ENCODE results near the gene ALAS1.

Gene ALAS1
- long read RNA-seq, transcript ALAS1-201 (11 exons, 2,212 nt): minor isoform, 61 of 715 reads
- long read RNA-seq, transcript ALAS1-204 (11 exons, 2,125 nt): major isoform, 536 of 715 reads
- long read RNA-seq, transcript ALAS1-202 (12 exons, 2,430 nt): minor isoform, 9 of 715 reads
- long read RNA-seq, transcript ALAS1-205 (12 exons, 2,356 nt): minor isoform, 70 of 715 reads
- long read RNA-seq, partial matches to known transcripts: 13 of 715 reads
- long read RNA-seq, other reads (novel, unspliced or antisense): 26 of 715 reads

DNA sequence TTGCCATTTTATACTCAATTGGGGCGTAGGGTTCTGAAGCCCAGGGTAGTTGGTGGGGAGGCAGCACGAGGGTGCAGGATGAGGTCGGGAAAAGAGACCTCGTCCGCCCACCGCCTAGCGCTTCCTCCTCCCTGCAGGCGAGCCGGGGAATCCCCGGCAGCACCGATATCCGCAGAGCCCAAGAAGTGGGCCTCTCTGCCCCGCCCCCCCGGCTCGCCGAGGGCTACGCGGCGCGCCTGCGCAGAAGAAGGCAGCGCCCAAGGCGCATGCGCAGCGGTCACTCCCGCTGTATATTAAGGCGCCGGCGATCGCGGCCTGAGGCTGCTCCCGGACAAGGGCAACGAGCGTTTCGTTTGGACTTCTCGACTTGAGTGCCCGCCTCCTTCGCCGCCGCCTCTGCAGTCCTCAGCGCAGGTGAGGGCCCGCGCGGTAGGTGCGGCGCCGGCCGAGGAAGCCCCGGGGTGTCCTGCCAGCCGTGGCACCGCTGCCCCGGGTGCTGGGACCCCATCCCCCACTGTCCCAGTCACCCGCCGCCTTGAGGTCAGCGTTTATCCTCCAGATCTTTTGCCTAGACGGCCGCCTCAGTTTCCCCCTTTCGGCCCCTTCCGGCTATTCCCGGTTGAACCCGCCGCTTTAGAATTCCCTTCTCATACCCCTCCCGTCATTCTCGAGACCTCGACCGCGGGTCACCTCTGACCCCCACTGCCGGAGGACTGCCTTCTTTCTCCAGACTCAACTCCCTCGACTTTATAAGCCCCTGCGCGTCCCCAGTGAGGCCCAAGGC, at the start of gene ALAS1:
Gene ALAS1, plus strand, starts transcription at position 319 of the 784 bp plus-strand sequence. CDS start 1,082 bp downstream, outside the sequence.
- peak; percentile 89 to 91 for DNase-seq (ENCODE audit: low read depth in 1 of 2, low spot score in 1 of 2)
- Histone ChIP-seq H3K27ac (replicated peaks) (peak within 1 kb of the TSS; percentile 88), H3K4me3 (replicated peaks; ENCODE audit: insufficient read depth, low read length) (peak within 1 kb of the TSS; percentile 86), H3K27me3 (ENCODE audit: insufficient read depth, poor library complexity, severe bottlenecking) (no peaks in the 10 kb centered on the region)
- TF ChIP-seq SPI1 (IDR thresholded peaks at IDR 0.05; ENCODE audit: borderline replicate concordance, low read depth): peak; percentile 29; the same call in 1 of the 2 replicates
- no peak for TF ChIP-seq GABPA (IDR thresholded peaks at IDR 0.05; ENCODE audit: low read depth)
- TF ChIP-seq POLR2AphosphoS5 (IDR thresholded peaks at IDR 0.05; ENCODE audit: low read depth): peak; percentile 53; the same call in 1 of the 2 replicates
- TF ChIP-seq, protein P1, sequence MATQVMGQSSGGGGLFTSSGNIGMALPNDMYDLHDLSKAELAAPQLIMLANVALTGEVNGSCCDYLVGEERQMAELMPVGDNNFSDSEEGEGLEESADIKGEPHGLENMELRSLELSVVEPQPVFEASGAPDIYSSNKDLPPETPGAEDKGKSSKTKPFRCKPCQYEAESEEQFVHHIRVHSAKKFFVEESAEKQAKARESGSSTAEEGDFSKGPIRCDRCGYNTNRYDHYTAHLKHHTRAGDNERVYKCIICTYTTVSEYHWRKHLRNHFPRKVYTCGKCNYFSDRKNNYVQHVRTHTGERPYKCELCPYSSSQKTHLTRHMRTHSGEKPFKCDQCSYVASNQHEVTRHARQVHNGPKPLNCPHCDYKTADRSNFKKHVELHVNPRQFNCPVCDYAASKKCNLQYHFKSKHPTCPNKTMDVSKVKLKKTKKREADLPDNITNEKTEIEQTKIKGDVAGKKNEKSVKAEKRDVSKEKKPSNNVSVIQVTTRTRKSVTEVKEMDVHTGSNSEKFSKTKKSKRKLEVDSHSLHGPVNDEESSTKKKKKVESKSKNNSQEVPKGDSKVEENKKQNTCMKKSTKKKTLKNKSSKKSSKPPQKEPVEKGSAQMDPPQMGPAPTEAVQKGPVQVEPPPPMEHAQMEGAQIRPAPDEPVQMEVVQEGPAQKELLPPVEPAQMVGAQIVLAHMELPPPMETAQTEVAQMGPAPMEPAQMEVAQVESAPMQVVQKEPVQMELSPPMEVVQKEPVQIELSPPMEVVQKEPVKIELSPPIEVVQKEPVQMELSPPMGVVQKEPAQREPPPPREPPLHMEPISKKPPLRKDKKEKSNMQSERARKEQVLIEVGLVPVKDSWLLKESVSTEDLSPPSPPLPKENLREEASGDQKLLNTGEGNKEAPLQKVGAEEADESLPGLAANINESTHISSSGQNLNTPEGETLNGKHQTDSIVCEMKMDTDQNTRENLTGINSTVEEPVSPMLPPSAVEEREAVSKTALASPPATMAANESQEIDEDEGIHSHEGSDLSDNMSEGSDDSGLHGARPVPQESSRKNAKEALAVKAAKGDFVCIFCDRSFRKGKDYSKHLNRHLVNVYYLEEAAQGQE (IDR thresholded peaks at IDR 0.05; ENCODE audit: insufficient replicate concordance, low read depth): peak; percentile 38
- TF ChIP-seq, protein P2, sequence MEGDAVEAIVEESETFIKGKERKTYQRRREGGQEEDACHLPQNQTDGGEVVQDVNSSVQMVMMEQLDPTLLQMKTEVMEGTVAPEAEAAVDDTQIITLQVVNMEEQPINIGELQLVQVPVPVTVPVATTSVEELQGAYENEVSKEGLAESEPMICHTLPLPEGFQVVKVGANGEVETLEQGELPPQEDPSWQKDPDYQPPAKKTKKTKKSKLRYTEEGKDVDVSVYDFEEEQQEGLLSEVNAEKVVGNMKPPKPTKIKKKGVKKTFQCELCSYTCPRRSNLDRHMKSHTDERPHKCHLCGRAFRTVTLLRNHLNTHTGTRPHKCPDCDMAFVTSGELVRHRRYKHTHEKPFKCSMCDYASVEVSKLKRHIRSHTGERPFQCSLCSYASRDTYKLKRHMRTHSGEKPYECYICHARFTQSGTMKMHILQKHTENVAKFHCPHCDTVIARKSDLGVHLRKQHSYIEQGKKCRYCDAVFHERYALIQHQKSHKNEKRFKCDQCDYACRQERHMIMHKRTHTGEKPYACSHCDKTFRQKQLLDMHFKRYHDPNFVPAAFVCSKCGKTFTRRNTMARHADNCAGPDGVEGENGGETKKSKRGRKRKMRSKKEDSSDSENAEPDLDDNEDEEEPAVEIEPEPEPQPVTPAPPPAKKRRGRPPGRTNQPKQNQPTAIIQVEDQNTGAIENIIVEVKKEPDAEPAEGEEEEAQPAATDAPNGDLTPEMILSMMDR (IDR thresholded peaks at IDR 0.05; ENCODE audit: insufficient read depth, low read length): no peak

DNA sequence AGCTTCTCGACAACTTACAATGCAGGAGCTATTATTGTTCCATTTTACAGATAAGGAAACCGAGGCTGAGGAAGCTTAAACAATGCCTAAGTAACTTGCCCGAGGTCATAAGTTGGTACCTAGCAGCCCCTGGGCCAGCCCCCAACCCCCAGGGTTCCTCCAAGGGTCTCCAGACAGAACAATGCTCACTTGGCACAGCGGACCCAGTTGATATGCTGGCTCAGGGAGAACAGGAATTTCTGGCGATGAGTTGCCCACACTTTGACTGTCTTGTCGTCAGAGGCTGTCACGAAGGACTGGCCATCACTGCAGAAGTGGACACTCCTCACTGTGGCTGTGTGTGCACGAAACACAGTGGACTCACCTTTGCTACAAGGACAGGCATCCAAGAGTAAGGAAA, 48.9 kb upstream of the ALAS1 start:
- Histone ChIP-seq H3K27ac (replicated peaks) (no peak overlapping the region), H3K27me3 (ENCODE audit: insufficient read depth, poor library complexity, severe bottlenecking) (no peaks in the 10 kb centered on the region), H3K4me3 (replicated peaks; ENCODE audit: insufficient read depth, low read length) (no peak overlapping the region)
- TF ChIP-seq, protein P1 (IDR thresholded peaks at IDR 0.05; ENCODE audit: insufficient replicate concordance, low read depth): no peak
- no peak for TF ChIP-seq GABPA (IDR thresholded peaks at IDR 0.05; ENCODE audit: low read depth)
- TF ChIP-seq POLR2AphosphoS5 (IDR thresholded peaks at IDR 0.05; ENCODE audit: low read depth): no peak
- TF ChIP-seq, protein P2 (IDR thresholded peaks at IDR 0.05; ENCODE audit: insufficient read depth, low read length): no peak
- DNase-seq (ENCODE audit: low read depth in 1 of 2, low spot score in 1 of 2): no peak

DNA sequence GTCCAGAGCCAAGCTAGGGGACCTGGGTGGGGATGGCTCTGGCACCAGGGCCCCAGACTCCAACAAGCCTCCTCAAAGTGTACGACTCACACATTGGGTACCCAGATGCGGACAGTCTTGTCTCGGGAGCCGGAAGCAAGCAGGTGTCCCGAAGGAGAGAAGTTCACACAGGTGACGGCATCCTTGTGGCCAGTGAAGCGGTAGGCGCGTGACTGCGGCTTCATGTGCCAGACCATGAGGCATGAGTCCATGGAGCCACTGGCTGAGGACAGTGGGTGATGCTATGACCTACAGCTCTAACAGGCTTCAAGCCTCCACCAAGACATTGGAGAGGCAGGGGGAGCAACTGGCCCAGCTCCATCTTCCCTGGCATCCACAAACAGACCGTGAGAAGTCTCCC, 48.2 kb upstream of the ALAS1 start:
- no peak for TF ChIP-seq SPI1 (IDR thresholded peaks at IDR 0.05; ENCODE audit: borderline replicate concordance, low read depth)
- TF ChIP-seq GABPA (IDR thresholded peaks at IDR 0.05; ENCODE audit: low read depth): no peak
- TF ChIP-seq, protein P2 (IDR thresholded peaks at IDR 0.05; ENCODE audit: insufficient read depth, low read length): no peak
- no peak for TF ChIP-seq POLR2AphosphoS5 (IDR thresholded peaks at IDR 0.05; ENCODE audit: low read depth)
- TF ChIP-seq, protein P1 (IDR thresholded peaks at IDR 0.05; ENCODE audit: insufficient replicate concordance, low read depth): no peak
- no peak for DNase-seq (ENCODE audit: low read depth in 1 of 2, low spot score in 1 of 2)
- Histone ChIP-seq H3K27ac (replicated peaks) (no peak overlapping the region), H3K4me3 (replicated peaks; ENCODE audit: insufficient read depth, low read length) (no peak overlapping the region), H3K27me3 (ENCODE audit: insufficient read depth, poor library complexity, severe bottlenecking) (no peaks in the 10 kb centered on the region)
